Amniotic epithelial cell (primary cell): ENCODE measurements around the gene PELI1.
A peak's percentile ranks its signal among the peaks of the same experiment; 100 is the strongest.

ENCODE experiments used
- DNase-seq: peaks from one replicate; pipeline ENCODE4 v3.0.0-alpha.2; 2010; ENCODE audit warnings: low read depth

The PELI1 gene

GRCh38 chr2:64153811-64154210 lies 9.6 kb upstream of the PELI1 start:
- peak; percentile 39 for DNase-seq

- DNase-seq: no peak
Measured at GRCh38 chr2:64151476-64151875, 7.3 kb upstream of the PELI1 start.

- no peak for DNase-seq
Measured at GRCh38 chr2:64145714-64146113, 1.5 kb upstream of the PELI1 start.

- DNase-seq: no peak
Measured at GRCh38 chr2:64145119-64145518, 899 bp upstream of the PELI1 start.

GRCh38 chr2:64143169-64144056 lies 807 bp downstream of the PELI1 start:
- peak; percentile 35 for DNase-seq

- DNase-seq: no peak
Measured at GRCh38 chr2:64142741-64143168, 1.5 kb downstream of the PELI1 start.

GRCh38 chr2:64141674-64142405 lies 2.4 kb downstream of the PELI1 start:
- peak; percentile 14 for DNase-seq

GRCh38 chr2:64140665-64141200 lies 3.5 kb downstream of the PELI1 start:
- DNase-seq: no peak

GRCh38 chr2:64139956-64140355 lies 4.3 kb downstream of the PELI1 start:
- no peak for DNase-seq

GRCh38 chr2:64137996-64138395 lies 6.2 kb downstream of the PELI1 start:
- no peak for DNase-seq

- DNase-seq: no peak
Measured at GRCh38 chr2:64137567-64137966, 6.7 kb downstream of the PELI1 start.

GRCh38 chr2:64135421-64135820 lies 8.8 kb downstream of the PELI1 start:
- DNase-seq: no peak

- DNase-seq: peak; percentile 7
Measured at GRCh38 chr2:64134813-64135212, 9.4 kb downstream of the PELI1 start.

GRCh38 chr2:64133828-64134227 lies 10.4 kb downstream of the PELI1 start:
- peak; percentile 46 for DNase-seq

- DNase-seq: no peak
Measured at GRCh38 chr2:64133354-64133753, 10.9 kb downstream of the PELI1 start.

GRCh38 chr2:64130333-64130732 lies 13.9 kb downstream of the PELI1 start:
- no peak for DNase-seq

GRCh38 chr2:64128943-64129391 lies 15.3 kb downstream of the PELI1 start:
- no peak for DNase-seq

GRCh38 chr2:64128406-64128805 lies 15.8 kb downstream of the PELI1 start:
- DNase-seq: no peak

- no peak for DNase-seq
Measured at GRCh38 chr2:64127119-64127518, 17.1 kb downstream of the PELI1 start.

- DNase-seq: no peak
Measured at GRCh38 chr2:64126601-64127000, 17.6 kb downstream of the PELI1 start.

GRCh38 chr2:64124571-64124970 lies 19.6 kb downstream of the PELI1 start:
- DNase-seq: no peak

- peak; percentile 31 for DNase-seq
Measured at GRCh38 chr2:64124168-64124567, 20.1 kb downstream of the PELI1 start.

- DNase-seq: no peak
Measured at GRCh38 chr2:64123740-64124139, 20.5 kb downstream of the PELI1 start.
